Spleen (tissue), 11 donors: ENCODE data around the gene DDX39A. TPM values are rescaled to one million over a fixed set of nuclear protein-coding genes. Genes with fewer than 3 reads are reported as not detected.

Experiments
- DNase-seq: peaks from one replicate; pipeline ENCODE4 v3.0.0-alpha.2; 2020
- H3K27ac ChIP-seq, 8 donors: fragments of 200-600 bp; sonication (generic) in 7 of 8; 1 replicate in 4 of 8; 2 replicates in 4 of 8; pipeline versions ENCODE4 v1.5.0 to v1.8.0; 2016 to 2021; ENCODE audit warnings: inconsistent platforms in 4 of 8, mild to moderate bottlenecking in 4 of 8, moderate library complexity in 1 of 8
- H3K27me3 ChIP-seq, 7 donors: fragments of 200-600 bp; sonication (generic) in 6 of 7; replicated peaks in 1 of 7; 1 replicate in 4 of 7; 2 replicates in 3 of 7; pipeline versions ENCODE4 v1.5.0 to v1.8.0; 2016 to 2021; ENCODE audit warnings: inconsistent platforms in 3 of 7, mild to moderate bottlenecking in 1 of 7
- H3K36me3 ChIP-seq, 6 donors: fragments of 200-600 bp; sonication (generic) in 5 of 6; 1 replicate in 4 of 6; 2 replicates in 2 of 6; pipeline versions ENCODE4 v1.5.0 to v1.8.0; 2016 to 2021; ENCODE audit warnings: inconsistent platforms in 2 of 6
- H3K4me1 ChIP-seq, 6 donors: fragments of 200-600 bp; sonication (generic) in 5 of 6; 1 replicate in 3 of 6; 2 replicates in 3 of 6; pipeline versions ENCODE4 v1.5.0 to v1.8.0; 2016 to 2021; ENCODE audit warnings: inconsistent platforms in 3 of 6
- H3K4me3 ChIP-seq, 8 donors: fragments of 200-600 bp; sonication (generic) in 7 of 8; 1 replicate in 4 of 8; 2 replicates in 4 of 8; pipeline versions ENCODE4 v1.5.0 to v1.8.0; 2016 to 2021; ENCODE audit warnings: inconsistent platforms in 4 of 8, mild to moderate bottlenecking in 4 of 8, moderate library complexity in 2 of 8
- H3K9me3 ChIP-seq, 8 donors: fragments of 200-600 bp; sonication (generic) in 7 of 8; 1 replicate in 4 of 8; 2 replicates in 4 of 8; pipeline versions ENCODE4 v1.5.0 to v1.8.0; 2016 to 2021; ENCODE audit warnings: inconsistent platforms in 4 of 8
- CTCF ChIP-seq, 11 experiments: fragments of 200-600 bp in 7 of 11; fragments of 450-650 bp in 4 of 11; sonication (generic) in 4 of 11; IDR thresholded peaks in 8 of 11; conservative IDR thresholded peaks in 3 of 11; 1 replicate in 7 of 11; 2 replicates in 4 of 11; pipeline versions ENCODE4 v1.4.0 to v1.8.0; 2016 to 2021; ENCODE audit warnings: antibody characterized with exemption in 11 of 11, inconsistent platforms in 4 of 11, mild to moderate bottlenecking in 1 of 11
- POLR2A ChIP-seq, 3 donors: fragments of 450-650 bp; IDR thresholded peaks; one replicate each; pipeline ENCODE4 v1.5.1; 2017; ENCODE audit warnings: antibody characterized with exemption in 3 of 3, mild to moderate bottlenecking in 1 of 3
- POLR2AphosphoS5 ChIP-seq, 3 donors: sonication (generic); formaldehyde crosslinking; IDR thresholded peaks; one replicate each; pipeline ENCODE4 v1.5.1; 2017; ENCODE audit warnings: antibody characterized with exemption in 3 of 3
- WGBS, 5 donors: extraction: QIAGEN DNeasy Blood & Tissue Kit in 3 of 5; methylation state at CpG; one replicate each; pipeline versions ENCODE4 v1.1.5 to v1.1.7; 2013 to 2018; 5-methylcytosine and 5-hydroxymethylcytosine counted together
- intact Hi-C: fragments of 100-400 bp; cut with DNase I; formaldehyde crosslinking; loops from one replicate; pipeline ENCODE4 v1.15.0; 2023; ENCODE audit warnings: low total_unique reads
- polyA plus RNA-seq, 3 donors: library from polyadenylated mRNA; stranded (reverse); fragments of 200-250 nt; gene quantifications; one replicate each; pipeline ENCODE4 v1.2.1, GENCODE V29; 2013
- total RNA-seq, 7 donors: library from RNA; depleted of rRNA in 3 of 7; stranded (reverse); fragments of >200 nt in 3 of 7; fragmentation: NEBNext Ultra II Directional in 4 of 7; extraction: Animal tissue kit (Norgen Biotek cat#: 25700) in 4 of 7; gene quantifications; one replicate each; pipeline versions ENCODE4 v1.1.0 to v1.2.1, GENCODE V29; 2016 to 2021
- donor health status: healthy with polysubstance abuse.
- donor health status: DM: no; HTN: no; CAD: no; lungs with moderate emphysema.
- donor health status: DM: no; HTN: no; CAD: no.
- donor health status: Bipolar disorder and iron deficiency.
- donor health status: healthy.
- donor health status: DM: no; HTN: no; CAD: no.
- donor health status: DM: yes; HTN: yes; CAD: no.

The DDX39A gene
- total and polyA plus RNA-seq, 10 donors: 81.8 to 267 (median 138) TPM

GRCh38 chr19:14408491-14409145 lies 10.5 kb downstream of the DDX39A start:
- no peak overlapping the region for H3K4me3 ChIP-seq
- intact Hi-C loops: no loop called here
- peaks cover 8 to 100% (median 98%) of the 10 kb centered on the region in 6 donors for H3K36me3 ChIP-seq
- no peaks in the 10 kb centered on the region for H3K27me3 ChIP-seq
- H3K27ac ChIP-seq: peak overlapping the region in 6 of 8 donors; percentile 35 to 89 (median 83)
- TF ChIP-seq CTCF (IDR thresholded peaks at IDR 0.05 in 8 of 11, conservative IDR thresholded peaks at IDR 0.05 in 3 of 11) (no peak), POLR2AphosphoS5 (IDR thresholded peaks at IDR 0.05) (peak in 1 of 3 donors; percentile 1)
- DNase-seq: no peak
- 65 to 87% (median 78%) methylated on average over 18 to 20 of the region's 20 CpGs for WGBS, 5 donors
- H3K9me3 ChIP-seq: no peaks in the 10 kb centered on the region
- H3K4me1 ChIP-seq: peaks cover 40 to 88% (median 71%) of the 10 kb centered on the region in 6 donors

- Histone ChIP-seq H3K27ac (peak overlapping the region in 6 of 8 donors; percentile 35 to 89 (median 82)), H3K36me3 (peaks cover 8 to 100% (median 100%) of the 10 kb centered on the region in 6 donors), H3K4me1 (peaks cover 38 to 86% (median 65%) of the 10 kb centered on the region in 6 donors), H3K4me3 (no peak overlapping the region), H3K27me3 (no peaks in the 10 kb centered on the region), H3K9me3 (no peaks in the 10 kb centered on the region)
- TF ChIP-seq CTCF (IDR thresholded peaks at IDR 0.05 in 8 of 11, conservative IDR thresholded peaks at IDR 0.05 in 3 of 11) (no peak), POLR2AphosphoS5 (IDR thresholded peaks at IDR 0.05) (peak; percentile 70 to 85 (median 77))
- intact Hi-C loops: no loop called here
- no peak for DNase-seq
- 66 to 87% (median 78%) methylated on average over 12 to 20 of the region's 20 CpGs for WGBS, 5 donors
Measured at GRCh38 chr19:14407605-14408484, 11.3 kb downstream of the DDX39A start.

DNA sequence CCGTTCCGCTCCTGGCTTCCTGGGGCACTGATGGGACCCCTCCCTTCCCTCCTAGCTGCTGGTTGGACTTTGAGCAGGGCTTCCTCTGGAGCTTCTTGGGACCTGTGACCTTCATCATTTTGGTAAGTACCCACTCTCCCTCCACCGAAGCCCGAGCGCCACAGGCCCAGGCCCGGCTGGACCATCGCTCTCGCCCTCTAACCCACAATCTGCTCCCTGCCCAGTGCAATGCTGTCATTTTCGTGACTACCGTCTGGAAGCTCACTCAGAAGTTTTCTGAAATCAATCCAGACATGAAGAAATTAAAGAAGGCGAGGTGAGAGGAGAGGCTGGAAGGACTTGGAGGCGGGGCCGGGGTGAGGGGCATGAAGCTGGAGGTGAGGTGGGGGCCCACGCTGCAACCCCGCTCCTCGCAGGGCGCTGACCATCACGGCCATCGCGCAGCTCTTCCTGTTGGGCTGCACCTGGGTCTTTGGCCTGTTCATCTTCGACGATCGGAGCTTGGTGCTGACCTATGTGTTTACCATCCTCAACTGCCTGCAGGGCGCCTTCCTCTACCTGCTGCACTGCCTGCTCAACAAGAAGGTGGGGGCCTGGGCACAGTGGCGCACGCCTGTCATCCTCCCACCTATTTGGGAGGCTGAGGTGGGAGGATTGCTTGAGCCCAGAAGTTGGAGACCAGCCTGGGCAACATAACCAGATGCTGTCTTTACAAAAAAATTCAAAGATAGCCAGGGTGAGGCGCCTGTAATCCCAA lies 12.3 kb downstream of the DDX39A start:
- Histone ChIP-seq H3K27ac (peak overlapping the region; percentile 59 to 89 (median 77)), H3K4me1 (peaks cover 27 to 86% (median 57%) of the 10 kb centered on the region in 6 donors), H3K4me3 (peak overlapping the region in 4 of 8 donors; percentile 6 to 61 (median 16)), H3K9me3 (no peaks in the 10 kb centered on the region), H3K36me3 (peaks cover 6 to 100% (median 100%) of the 10 kb centered on the region in 6 donors), H3K27me3 (no peaks in the 10 kb centered on the region)
- intact Hi-C loops: no loop called here
- 86 to 92% (median 87%) methylated on average over 27 of the region's 27 CpGs for WGBS, 5 donors
- no peak for TF ChIP-seq CTCF (IDR thresholded peaks at IDR 0.05 in 8 of 11, conservative IDR thresholded peaks at IDR 0.05 in 3 of 11)
- TF ChIP-seq POLR2AphosphoS5 (IDR thresholded peaks at IDR 0.05): peak in 2 of 3 donors; percentile 25 to 67
- TF ChIP-seq POLR2A (IDR thresholded peaks at IDR 0.05): no peak
- peak; percentile 82 for DNase-seq
